GM23248 (cell line): ENCODE results near the gene PTGES2. TPM values are rescaled to one million over a fixed set of nuclear protein-coding genes. Genes with fewer than 3 reads are reported as not detected.

Experiments
- DNase-seq: peaks from one replicate; pipeline ENCODE4 v3.0.0-alpha.2; 2015
- H2AFZ ChIP-seq: fragments of 200-600 bp; sonication (generic); 2 replicates; pipeline ENCODE4 v1.6.1; 2016; ENCODE audit warnings: antibody characterized with exemption
- H3F3A ChIP-seq: fragments of 200-600 bp; sonication (generic); 2 replicates; pipeline ENCODE4 v1.6.1; 2016; ENCODE audit warnings: mild to moderate bottlenecking, antibody characterized with exemption, mixed run types; ENCODE audit not compliant: insufficient read depth
- H3K27ac ChIP-seq: fragments of 200-600 bp; sonication (generic); 2 replicates; pipeline ENCODE4 v1.5.1; 2016; ENCODE audit warnings: mild to moderate bottlenecking
- H3K27me3 ChIP-seq: fragments of 200-600 bp; sonication (generic); replicated peaks from 2 replicates; pipeline ENCODE4 v1.6.1; 2016; ENCODE audit warnings: mild to moderate bottlenecking; ENCODE audit not compliant: insufficient read depth
- H3K36me3 ChIP-seq: fragments of 200-600 bp; sonication (generic); 2 replicates; pipeline ENCODE4 v1.6.1; 2016; ENCODE audit warnings: low read depth, mild to moderate bottlenecking
- H3K4me1 ChIP-seq: fragments of 200-600 bp; sonication (generic); 2 replicates; pipeline ENCODE4 v1.6.1; 2016; ENCODE audit warnings: mild to moderate bottlenecking; ENCODE audit not compliant: insufficient read depth
- H3K4me2 ChIP-seq: fragments of 200-600 bp; sonication (generic); one replicate; pipeline ENCODE4 v1.6.1; 2016; ENCODE audit warnings: mild to moderate bottlenecking; ENCODE audit not compliant: unreplicated experiment
- H3K4me3 ChIP-seq: fragments of 200-600 bp; sonication (generic); 2 replicates; pipeline ENCODE4 v1.5.1; 2016; ENCODE audit warnings: mild to moderate bottlenecking
- H3K79me2 ChIP-seq: fragments of 200-600 bp; sonication (generic); 2 replicates; pipeline ENCODE4 v1.6.1; 2016; ENCODE audit warnings: mild to moderate bottlenecking; ENCODE audit not compliant: insufficient read depth
- H3K9ac ChIP-seq: fragments of 200-600 bp; sonication (generic); 2 replicates; pipeline ENCODE4 v1.6.1; 2016; ENCODE audit warnings: mild to moderate bottlenecking
- H3K9me2 ChIP-seq: fragments of 200-600 bp; sonication (generic); 2 replicates; pipeline ENCODE4 v1.6.1; 2016; ENCODE audit warnings: mixed run types, mild to moderate bottlenecking, moderate library complexity; ENCODE audit not compliant: insufficient read depth
- H3K9me3 ChIP-seq: fragments of 200-600 bp; sonication (generic); one replicate; pipeline ENCODE4 v1.6.1; 2017; ENCODE audit warnings: low read depth
- H4K20me1 ChIP-seq: fragments of 200-600 bp; sonication (generic); 2 replicates; pipeline ENCODE4 v1.6.0; 2016; ENCODE audit not compliant: insufficient read depth
- EZH2 ChIP-seq: fragments of 200-600 bp; sonication (generic); IDR thresholded peaks from 2 replicates; pipeline ENCODE4 v1.6.1; 2018; ENCODE audit warnings: antibody characterized with exemption, mild to moderate bottlenecking; ENCODE audit not compliant: insufficient read depth, poor library complexity, severe bottlenecking
- EZH2phosphoT487 ChIP-seq: fragments of 200-600 bp; sonication (generic); IDR thresholded peaks from 2 replicates; pipeline ENCODE4 v1.6.1; 2018; ENCODE audit warnings: antibody characterized with exemption, moderate library complexity, mild to moderate bottlenecking, low read depth; ENCODE audit not compliant: insufficient read depth
- WGBS, 2 experiments: methylation state at CpG; one replicate each; pipeline ENCODE4 v1.1.6; 2015 to 2017; ENCODE audit warnings: low lambda C conversion rate in 2 of 2, low coverage in 1 of 2; ENCODE audit errors: missing lambda C conversion rate in 2 of 2; 5-methylcytosine and 5-hydroxymethylcytosine counted together
- in situ Hi-C: fragments of 300-500 bp; cut with MboI; formaldehyde crosslinking; loops from 2 replicates; pipeline ENCODE4 v1.15.0; 2020
- polyA plus RNA-seq: library from polyadenylated mRNA; unstranded; fragments of >200 nt; fragmentation: Nextera tagmentation; extraction: Ambion mirVana; gene quantifications from 2 replicates; pipeline ENCODE4 v1.2.1, GENCODE V29; 2016
- total RNA-seq: library from RNA; depleted of rRNA; stranded (reverse); fragments of >200 nt; shearing (Covaris generic); gene quantifications from 2 replicates; pipeline ENCODE4 v1.2.3, GENCODE V29; 2014

PTGES2 gene
- total and polyA plus RNA-seq, 2 experiments from 2014 or later: 63.3 to 68.6 TPM

DNA sequence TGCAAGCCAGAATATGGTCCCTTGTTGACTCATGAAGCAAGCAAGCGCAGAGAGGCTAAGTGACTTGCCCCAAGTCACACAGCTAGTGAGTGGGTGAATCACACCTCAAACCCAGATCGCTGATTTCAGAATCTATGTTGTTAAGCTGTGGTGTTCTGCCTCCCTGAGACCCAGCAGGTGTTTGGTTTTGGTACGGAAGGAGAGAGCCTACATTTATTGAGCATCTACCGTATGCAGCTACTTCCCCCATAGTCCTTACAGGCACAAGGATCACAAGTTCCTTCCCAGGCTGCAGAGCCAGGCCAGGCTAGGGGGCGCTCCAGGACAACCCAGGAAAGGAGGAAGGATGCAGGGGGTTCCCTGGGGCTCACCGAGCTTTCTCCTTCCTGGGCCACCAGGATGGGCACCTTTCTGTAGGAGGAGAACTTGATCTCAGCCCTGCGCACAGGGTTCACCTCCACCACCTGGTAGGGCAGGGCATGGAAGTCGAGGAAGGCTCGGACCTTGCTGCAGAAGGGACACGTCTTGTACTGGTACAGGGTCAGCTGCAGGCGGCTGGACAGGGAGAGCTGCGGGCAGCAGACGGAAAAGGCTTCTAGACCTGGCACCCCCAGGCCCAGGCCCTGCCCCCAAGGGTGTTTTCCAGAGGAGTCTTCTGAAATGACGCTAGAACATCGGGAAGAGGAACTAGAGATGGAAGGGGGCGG, 2.5 kb downstream of the PTGES2 start:
- no peak overlapping the region for H3K4me2 ChIP-seq
- no peak overlapping the region for H2AFZ ChIP-seq
- H3K4me3 ChIP-seq: no peak overlapping the region
- DNase-seq: peak; percentile 69
- H3K9me2 ChIP-seq: no peaks in the 10 kb centered on the region
- no peaks in the 10 kb centered on the region for H3K36me3 ChIP-seq
- 52 to 56% methylated on average over 16 of the region's 16 CpGs for WGBS, 2 experiments
- no peaks in the 10 kb centered on the region; the same call in 1 of the 2 replicates for H4K20me1 ChIP-seq
- no peak overlapping the region; the same call in 1 of the 2 replicates for H3K9ac ChIP-seq
- peaks cover 9% of the 10 kb centered on the region; the same call in 1 of the 2 replicates for H3K4me1 ChIP-seq
- H3K27ac ChIP-seq: no peak overlapping the region
- H3K9me3 ChIP-seq: no peaks in the 10 kb centered on the region
- in situ Hi-C loops: no loop called here
- peaks cover 29% of the 10 kb centered on the region for H3K79me2 ChIP-seq
- no peaks in the 10 kb centered on the region for H3F3A ChIP-seq
- no peaks in the 10 kb centered on the region for H3K27me3 ChIP-seq
- TF ChIP-seq EZH2phosphoT487: no peak
- TF ChIP-seq EZH2: no peak

GRCh38 chr9:128124451-128124850, 3.1 kb downstream of the PTGES2 start:
- no peaks in the 10 kb centered on the region; the same call in 1 of the 2 replicates for H4K20me1 ChIP-seq
- H3K4me1 ChIP-seq: peaks cover 9% of the 10 kb centered on the region; the same call in 1 of the 2 replicates
- no peaks in the 10 kb centered on the region for H3K36me3 ChIP-seq
- TF ChIP-seq EZH2 (no peak), EZH2phosphoT487 (no peak)
- H3K27me3 ChIP-seq: no peaks in the 10 kb centered on the region
- H3F3A ChIP-seq: no peaks in the 10 kb centered on the region
- H3K27ac ChIP-seq: no peak overlapping the region
- H3K79me2 ChIP-seq: peaks cover 29% of the 10 kb centered on the region
- no peaks in the 10 kb centered on the region for H3K9me2 ChIP-seq
- 73 to 80% methylated on average over 8 of the region's 8 CpGs for WGBS, 2 experiments
- in situ Hi-C loops: no loop called here
- DNase-seq: no peak
- no peak overlapping the region for H3K4me2 ChIP-seq
- H3K4me3 ChIP-seq: no peak overlapping the region
- H3K9ac ChIP-seq: no peak overlapping the region
- H3K9me3 ChIP-seq: no peaks in the 10 kb centered on the region
- no peak overlapping the region for H2AFZ ChIP-seq

- H3K4me2 ChIP-seq: no peak overlapping the region
- in situ Hi-C loops: no loop called here
Observed at GRCh38 chr9:128123451-128124080, 4.0 kb downstream of the PTGES2 start.

DNA sequence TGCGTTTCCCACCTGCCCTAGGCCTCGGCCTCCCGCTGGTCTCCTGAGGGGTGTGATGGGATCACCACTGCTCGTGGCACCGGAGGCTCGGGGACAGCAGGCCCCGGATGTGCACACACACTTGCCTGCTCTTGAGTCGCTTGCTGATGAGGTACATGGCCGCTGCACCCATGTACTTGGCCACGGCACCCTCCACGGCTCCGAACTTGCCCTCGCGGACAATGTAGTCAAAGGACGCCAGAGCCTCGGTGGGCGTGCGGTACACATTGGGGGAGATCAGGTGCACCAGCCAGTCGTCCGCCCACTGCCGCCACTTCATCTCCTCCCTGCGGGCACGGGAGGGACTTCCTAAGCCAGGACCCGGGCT, 4.7 kb downstream of the PTGES2 start:
- WGBS, 2 experiments: 96 to 97% methylated on average over 23 of the region's 24 CpGs
- Histone ChIP-seq H3K27ac (no peak overlapping the region), H3K9me2 (no peaks in the 10 kb centered on the region), H3K4me2 (no peak overlapping the region), H3K79me2 (peaks cover 29% of the 10 kb centered on the region), H3F3A (no peaks in the 10 kb centered on the region), H4K20me1 (no peaks in the 10 kb centered on the region; the same call in 1 of the 2 replicates), H2AFZ (no peak overlapping the region), H3K9me3 (no peaks in the 10 kb centered on the region), H3K9ac (no peak overlapping the region), H3K4me1 (peaks cover 9% of the 10 kb centered on the region; the same call in 1 of the 2 replicates), H3K27me3 (no peaks in the 10 kb centered on the region), H3K4me3 (no peak overlapping the region), H3K36me3 (no peaks in the 10 kb centered on the region)
- TF ChIP-seq EZH2phosphoT487: no peak
- TF ChIP-seq EZH2: no peak
- in situ Hi-C loops: no loop called here
- DNase-seq: no peak

More at GRCh38 chr9:128123451-128124080, 4.0 kb downstream of the PTGES2 start:
- Histone ChIP-seq H3F3A (no peaks in the 10 kb centered on the region), H4K20me1 (no peaks in the 10 kb centered on the region; the same call in 1 of the 2 replicates), H3K4me3 (no peak overlapping the region), H2AFZ (no peak overlapping the region), H3K79me2 (peaks cover 29% of the 10 kb centered on the region), H3K9me2 (no peaks in the 10 kb centered on the region), H3K27me3 (no peaks in the 10 kb centered on the region), H3K4me1 (peaks cover 9% of the 10 kb centered on the region; the same call in 1 of the 2 replicates), H3K9me3 (no peaks in the 10 kb centered on the region), H3K36me3 (no peaks in the 10 kb centered on the region), H3K9ac (no peak overlapping the region), H3K27ac (no peak overlapping the region)
- no peak for TF ChIP-seq EZH2
- no peak for TF ChIP-seq EZH2phosphoT487
- WGBS, 2 experiments: 84 to 88% methylated on average over 18 to 21 of the region's 21 CpGs
- DNase-seq: no peak
